NCI-H748 treated with DMSO at 0.1 percent for 48 hours (cell line): ENCODE data around the gene CES5A.
"Not testable (repeated sequence)": the region's sequence is repeated elsewhere in the genome, so short reads cannot be mapped to it uniquely, and the experiment has no call there.

Experiments
- DNase-seq: peaks from one replicate; lab custom pipeline; 2025; lab: John Stamatoyannopoulos, UW

The CES5A gene

GRCh38 chr16:55873122-55873521, 2.1 kb downstream of the CES5A start:
- DNase-seq, result no peak

GRCh38 chr16:55872130-55872529, 3.0 kb downstream of the CES5A start:
- no peak for DNase-seq

GRCh38 chr16:55871411-55872038, 3.6 kb downstream of the CES5A start:
- DNase-seq, result no peak

- DNase-seq, result no peak
Measured at GRCh38 chr16:55868980-55869379, 6.2 kb downstream of the CES5A start.

GRCh38 chr16:55868137-55868536, 7.0 kb downstream of the CES5A start:
- no peak for DNase-seq

GRCh38 chr16:55861288-55861687, 13.9 kb downstream of the CES5A start:
- DNase-seq, result no peak

- DNase-seq, result not testable (repeated sequence)
Measured at GRCh38 chr16:55857650-55858049, 17.5 kb downstream of the CES5A start.

- no peak for DNase-seq
Measured at GRCh38 chr16:55856950-55857349, 18.2 kb downstream of the CES5A start.

- DNase-seq, result no peak
Measured at GRCh38 chr16:55853114-55853513, 22.1 kb downstream of the CES5A start.

- no peak for DNase-seq
Measured at GRCh38 chr16:55849536-55849935, 25.6 kb downstream of the CES5A start.

GRCh38 chr16:55846598-55847346, 28.4 kb downstream of the CES5A start:
- no peak for DNase-seq

- DNase-seq, result no peak
Measured at GRCh38 chr16:55843105-55843395, 32.1 kb downstream of the CES5A start.

GRCh38 chr16:55842369-55843104, 32.6 kb downstream of the CES5A start:
- peak; percentile 17 for DNase-seq

- no peak for DNase-seq
Measured at GRCh38 chr16:55839115-55839514, 36.1 kb downstream of the CES5A start.

GRCh38 chr16:55836158-55836611, 39.0 kb downstream of the CES5A start:
- no peak for DNase-seq

- DNase-seq, result no peak
Measured at GRCh38 chr16:55835581-55835980, 39.6 kb downstream of the CES5A start.

- DNase-seq, result not testable (repeated sequence)
Measured at GRCh38 chr16:55835173-55835572, 40.0 kb downstream of the CES5A start.

GRCh38 chr16:55834049-55834448, 41.1 kb downstream of the CES5A start:
- DNase-seq, result no peak

GRCh38 chr16:55832773-55833691, 42.1 kb downstream of the CES5A start, which contains the start of gene CES1:
TSS of gene CES1 (minus strand) at chr16:55833096. CDS start at chr16:55833055, 41 bp downstream.
- no peak for DNase-seq

GRCh38 chr16:55832425-55832772, 42.8 kb downstream of the CES5A start:
- no peak for DNase-seq

GRCh38 chr16:55830658-55831294, 44.4 kb downstream of the CES5A start:
- DNase-seq, result no peak
